NK-92 treated with Interleukin-12 subunit alpha and Interleukin-12 subunit beta, amount 100 ng/mL, for 24 hours (cell line): ENCODE data around the gene SLC9A5.

Experiments used
- DNase-seq: peaks from one replicate; lab custom pipeline; 2025; lab: John Stamatoyannopoulos, UW

The SLC9A5 gene

DNA sequence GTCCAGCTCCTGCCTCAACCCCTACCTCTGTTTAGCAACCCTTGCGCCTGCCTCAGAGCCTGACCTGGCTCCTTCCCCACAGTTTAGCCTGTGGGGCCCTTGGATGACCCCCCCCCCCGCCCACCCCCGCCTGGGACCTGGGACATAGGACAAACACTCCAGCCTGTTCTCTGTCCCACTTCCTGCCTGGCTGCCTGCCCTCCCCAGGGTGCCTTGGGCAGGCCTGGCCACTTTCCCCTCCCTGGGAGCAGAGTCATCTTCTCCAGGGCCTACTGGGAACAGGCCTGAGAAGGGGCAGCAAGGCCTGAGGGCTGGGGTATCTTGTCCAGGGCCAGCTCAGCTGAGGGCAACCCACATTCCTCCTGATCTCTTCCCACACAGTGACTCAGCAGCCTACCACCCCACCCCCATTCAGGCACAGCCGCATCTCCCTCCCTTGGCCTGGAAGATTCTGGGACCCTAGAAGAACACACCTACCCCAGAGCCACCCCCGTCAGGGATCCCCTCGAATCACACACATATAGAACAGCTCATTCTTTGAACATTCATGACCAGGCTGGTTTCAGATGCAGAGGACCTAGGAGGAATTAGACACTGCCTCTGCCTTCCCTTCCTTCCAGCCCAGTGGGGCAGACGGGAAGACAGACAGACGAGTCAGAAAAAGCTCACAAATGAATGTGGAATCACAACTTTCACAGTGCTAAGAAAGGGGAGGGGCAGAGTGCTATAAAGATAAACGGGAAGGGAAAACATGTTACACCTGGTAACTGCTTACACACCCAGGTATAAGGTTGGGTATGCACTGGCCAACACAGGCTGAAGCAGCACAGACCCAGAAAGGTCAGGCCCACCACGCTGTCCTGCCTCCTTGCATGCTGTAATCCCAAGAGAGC lies 7.5 kb upstream of the SLC9A5 start:
- no peak for DNase-seq

DNA sequence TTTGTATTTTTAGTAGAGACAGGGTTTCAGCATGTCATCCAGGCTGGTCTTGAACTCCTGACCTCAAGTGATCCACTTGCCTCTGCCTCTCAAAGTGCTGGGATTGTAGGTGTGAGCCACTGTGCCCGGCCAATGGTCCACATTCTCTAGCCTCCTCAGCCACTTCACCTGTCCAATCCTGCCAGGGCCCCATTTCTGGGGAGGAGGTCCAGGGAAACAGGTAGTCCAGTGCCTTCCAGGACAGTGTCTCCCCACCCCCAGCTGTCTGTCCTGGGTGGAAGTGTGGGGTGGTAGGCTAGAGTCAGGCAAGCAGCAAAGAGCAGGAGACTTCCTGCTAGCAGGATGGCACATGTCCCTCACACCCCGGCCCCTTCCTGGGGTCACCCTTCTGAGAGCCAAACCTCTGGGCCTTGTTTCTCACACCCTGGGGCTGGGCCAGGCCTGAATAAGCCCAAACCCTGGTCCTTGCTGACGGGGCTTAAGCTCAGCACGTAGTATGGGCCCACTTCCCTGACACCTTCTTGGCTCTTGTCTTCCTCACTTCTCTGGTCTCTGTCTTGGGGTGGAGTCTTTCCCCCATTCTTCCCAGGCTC lies 6.5 kb upstream of the SLC9A5 start:
- DNase-seq = no peak

GRCh38 chr16:67243481-67243880 lies 5.3 kb upstream of the SLC9A5 start:
- DNase-seq = no peak

DNA sequence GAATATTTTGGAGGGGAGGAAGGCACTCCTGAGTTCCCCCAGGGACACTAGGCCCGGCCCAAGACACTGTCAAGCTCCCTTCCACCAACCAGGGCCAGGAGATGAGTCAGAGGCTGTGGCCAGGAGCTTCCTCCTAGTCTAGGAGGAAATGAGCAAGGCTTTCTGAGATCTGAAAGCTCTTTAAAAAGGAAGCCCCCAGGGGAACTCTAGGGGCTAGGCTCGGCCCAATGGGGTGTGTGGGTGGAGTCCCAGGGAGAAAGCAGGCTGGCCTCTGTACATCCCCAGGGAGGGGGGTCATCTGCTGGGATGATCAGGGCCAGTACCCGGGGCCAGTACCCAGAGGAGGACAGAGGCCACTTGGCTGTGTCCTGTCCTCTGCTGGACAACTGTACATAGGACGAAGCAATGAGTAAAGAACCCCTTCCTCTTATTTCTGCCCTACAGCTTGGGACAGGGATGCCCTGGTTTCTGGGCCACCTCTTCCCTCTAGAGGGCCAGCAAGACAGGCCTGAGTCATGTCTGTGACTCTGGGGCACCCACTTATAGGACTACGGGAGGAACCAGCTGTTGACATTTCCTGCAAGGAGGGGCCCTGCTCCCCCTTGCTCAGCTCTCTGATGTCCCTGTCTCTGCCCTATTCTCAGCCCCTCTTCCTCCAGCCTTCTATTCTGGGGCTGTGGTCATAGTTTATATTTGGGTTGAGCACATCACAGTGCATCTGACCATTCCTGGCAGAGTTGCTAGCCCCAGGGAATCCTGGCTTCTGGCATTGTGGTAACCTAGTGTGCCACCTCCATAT lies 4.2 kb upstream of the SLC9A5 start:
- peak; percentile 67 for DNase-seq

- DNase-seq = no peak
Observed at GRCh38 chr16:67245186-67245585, 3.6 kb upstream of the SLC9A5 start.

- DNase-seq = no peak
Observed at GRCh38 chr16:67245674-67246080, 3.1 kb upstream of the SLC9A5 start.

DNA sequence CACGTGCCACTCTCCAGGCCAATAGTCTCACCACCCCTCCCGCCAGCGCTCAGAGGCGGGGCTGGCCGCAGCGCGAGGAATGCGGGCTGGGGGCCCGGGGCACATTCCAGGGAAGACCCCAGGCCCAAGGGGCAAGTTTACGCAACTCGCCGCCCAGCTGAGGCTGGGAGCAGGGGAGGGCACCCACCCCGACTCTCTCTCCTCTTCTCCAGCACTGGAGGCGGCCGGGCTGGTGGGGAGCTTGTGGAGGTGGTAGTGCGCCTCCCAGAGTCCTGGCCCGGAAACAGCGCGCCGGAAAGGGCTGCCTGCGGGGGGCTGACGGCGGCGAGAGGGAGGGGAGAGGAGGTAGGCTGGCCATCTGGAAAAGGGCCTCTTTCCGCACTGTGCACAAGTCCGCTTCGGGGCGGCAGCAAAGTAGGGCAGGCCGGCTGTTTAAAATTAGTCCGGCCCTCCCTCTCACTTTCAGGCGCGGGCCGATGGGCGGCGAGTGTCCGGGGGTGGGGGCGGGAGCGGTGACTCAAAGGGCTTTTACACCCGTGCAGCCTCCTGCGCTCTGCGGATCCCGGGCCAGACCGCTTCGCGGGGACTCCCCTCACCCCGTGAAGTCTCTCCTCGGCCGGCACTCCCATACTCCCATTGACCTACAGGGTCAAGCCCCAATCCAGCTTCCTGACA lies 2.6 kb upstream of the SLC9A5 start:
- DNase-seq = peak; percentile 66

GRCh38 chr16:67246756-67247191 lies 2.0 kb upstream of the SLC9A5 start:
- peak; percentile 66 for DNase-seq

GRCh38 chr16:67247192-67248072 lies 1.3 kb upstream of the SLC9A5 start, which contains the start of gene FHOD1:
TSS of gene FHOD1 (minus strand) at chr16:67247481. CDS start at chr16:67247410, 71 bp downstream.
- peak; percentile 95 for DNase-seq

GRCh38 chr16:67248073-67248400 lies 742 bp upstream of the SLC9A5 start:
- no peak for DNase-seq

- DNase-seq = no peak
Observed at GRCh38 chr16:67249178-67250044, 632 bp downstream of the SLC9A5 start.

DNA sequence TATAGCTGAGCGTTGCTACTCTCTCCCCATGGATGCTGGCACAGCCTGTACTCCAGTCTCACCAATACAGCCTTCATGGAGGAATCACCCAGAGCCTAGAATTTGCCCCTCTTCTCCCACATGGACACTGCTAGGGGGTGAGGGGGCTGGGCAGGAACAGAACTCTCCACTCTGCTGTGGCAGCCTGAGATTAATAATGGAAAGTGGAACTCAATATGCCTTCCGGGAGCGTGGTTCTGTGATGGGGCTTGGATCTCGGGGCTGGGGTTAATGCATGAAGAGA lies 1.2 kb downstream of the SLC9A5 start:
- no peak for DNase-seq

- DNase-seq = no peak
Observed at GRCh38 chr16:67252609-67253497, 4.1 kb downstream of the SLC9A5 start.

GRCh38 chr16:67254801-67255552 lies 6.2 kb downstream of the SLC9A5 start:
- no peak for DNase-seq

DNA sequence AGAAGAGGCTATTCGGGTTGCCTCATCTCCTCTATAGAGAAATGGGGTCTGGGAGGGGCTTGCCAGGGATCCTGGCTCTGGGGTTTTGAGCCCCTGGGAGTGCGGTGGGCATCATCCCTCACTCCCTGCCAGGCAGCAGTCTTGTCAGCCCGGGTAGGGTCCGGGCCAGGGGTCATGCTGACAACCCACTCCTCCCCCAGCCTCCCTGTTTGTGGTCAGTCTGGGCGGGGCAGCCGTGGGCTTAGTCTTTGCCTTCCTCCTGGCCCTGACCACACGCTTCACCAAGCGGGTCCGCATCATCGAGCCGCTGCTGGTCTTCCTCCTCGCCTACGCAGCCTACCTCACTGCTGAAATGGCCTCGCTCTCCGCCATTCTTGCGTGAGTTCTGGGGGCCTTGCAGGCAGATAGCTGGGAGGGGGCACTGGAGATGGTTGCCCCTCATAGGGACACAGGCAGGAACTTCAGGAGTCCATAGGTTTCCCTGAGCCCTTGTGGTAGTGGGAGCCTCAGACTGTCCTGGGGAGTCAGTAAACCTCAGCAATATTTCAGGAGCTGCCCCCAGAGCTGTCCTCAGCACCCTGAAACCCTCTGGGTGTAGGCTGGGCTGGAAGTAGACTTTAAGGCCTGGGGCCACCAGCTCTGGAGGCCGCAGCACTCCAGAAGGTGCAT lies 6.9 kb downstream of the SLC9A5 start:
- no peak for DNase-seq

GRCh38 chr16:67256701-67257230 lies 8.0 kb downstream of the SLC9A5 start:
- DNase-seq = no peak

DNA sequence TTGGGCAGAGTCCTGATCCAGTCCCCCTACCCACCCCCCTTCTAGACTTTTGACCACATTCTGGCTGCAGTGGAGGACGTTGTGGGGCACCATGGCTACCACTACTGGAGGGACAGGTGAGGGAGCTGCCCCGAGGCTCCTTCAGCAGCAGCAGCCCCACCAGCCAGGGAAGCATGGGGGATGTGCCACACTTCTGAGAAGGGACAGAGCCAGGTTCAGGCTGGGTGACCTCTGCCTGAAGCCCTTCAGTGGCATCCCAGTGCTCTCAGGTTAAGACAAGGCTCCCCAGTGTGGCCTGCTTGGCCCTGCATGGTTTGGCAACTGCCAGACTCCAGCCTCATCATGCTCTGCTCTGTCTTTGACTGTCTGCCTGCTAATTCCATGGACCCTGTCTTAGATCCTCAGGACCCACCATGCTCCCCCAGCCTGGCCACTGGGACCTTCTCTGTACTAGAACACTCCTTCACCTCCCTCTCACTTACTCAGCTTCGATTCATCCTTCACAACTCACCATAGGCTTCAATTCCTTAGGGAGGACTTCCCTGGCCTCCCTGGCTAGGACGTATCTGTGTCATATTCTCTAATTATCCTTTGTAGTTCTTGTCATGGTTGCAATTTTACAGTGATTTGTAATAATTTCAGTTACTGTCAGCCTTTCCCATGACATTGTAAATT lies 8.8 kb downstream of the SLC9A5 start:
- no peak for DNase-seq
